GM19099 (cell line): ENCODE measurements around the gene CCR9.

Experiments used
- POLR2A ChIP-seq: IDR thresholded peaks from 3 replicates; pipeline ENCODE4 v1.6.1; 2011; ENCODE audit warnings: low read depth; ENCODE audit not compliant: insufficient read length; ENCODE audit errors: extremely low read depth

CCR9 gene

GRCh38 chr3:45938043-45938435, 51.7 kb downstream of the CCR9 start:
- TF ChIP-seq POLR2A: no peak

GRCh38 chr3:45938864-45939263, 52.5 kb downstream of the CCR9 start:
- TF ChIP-seq POLR2A: no peak

GRCh38 chr3:45939341-45939771, 53.0 kb downstream of the CCR9 start:
- TF ChIP-seq POLR2A: no peak

- TF ChIP-seq POLR2A: no peak
Observed at GRCh38 chr3:45940004-45940780, 53.8 kb downstream of the CCR9 start.

- TF ChIP-seq POLR2A: no peak
Observed at GRCh38 chr3:45940781-45941365, 54.5 kb downstream of the CCR9 start.

GRCh38 chr3:45942051-45942825, 55.9 kb downstream of the CCR9 start:
- TF ChIP-seq POLR2A: no peak

- no peak for TF ChIP-seq POLR2A
Observed at GRCh38 chr3:45943207-45943846, 57.0 kb downstream of the CCR9 start, which contains the start of gene CXCR6. Gene CXCR6, plus strand, starts transcription at chr3:45943464. Its CDS starts 3,018 bp downstream, at chr3:45946482.

GRCh38 chr3:45944830-45945620, 58.7 kb downstream of the CCR9 start:
- TF ChIP-seq POLR2A: no peak

GRCh38 chr3:45946307-45946706, 60.0 kb downstream of the CCR9 start:
- no peak for TF ChIP-seq POLR2A

GRCh38 chr3:45946875-45947274, 60.5 kb downstream of the CCR9 start:
- TF ChIP-seq POLR2A: no peak

- TF ChIP-seq POLR2A: no peak
Observed at GRCh38 chr3:45947361-45947760, 61.0 kb downstream of the CCR9 start.

- no peak for TF ChIP-seq POLR2A
Observed at GRCh38 chr3:45948311-45948781, 62.0 kb downstream of the CCR9 start.

GRCh38 chr3:45948881-45949280, 62.5 kb downstream of the CCR9 start:
- no peak for TF ChIP-seq POLR2A

- no peak for TF ChIP-seq POLR2A
Observed at GRCh38 chr3:45949432-45949831, 63.1 kb downstream of the CCR9 start.

GRCh38 chr3:45950131-45950530, 63.8 kb downstream of the CCR9 start:
- no peak for TF ChIP-seq POLR2A
